HL-60/S4 treated with phorbol 12-myristate 13-acetate at 8.2 ng/mL for 4 days and 3 days (cell line): ENCODE data around the gene BGLAP.
"Not testable (repeated sequence)": the region's sequence is repeated elsewhere in the genome, so short reads cannot be mapped to it uniquely, and the experiment has no call there.

ENCODE experiments used
- in situ Hi-C: fragments of 300-500 bp; cut with MboI; formaldehyde crosslinking; loops from 2 replicates; pipeline ENCODE4 v1.15.0; 2022; ENCODE audit warnings: low sequenced_read_pairs

Gene BGLAP

DNA sequence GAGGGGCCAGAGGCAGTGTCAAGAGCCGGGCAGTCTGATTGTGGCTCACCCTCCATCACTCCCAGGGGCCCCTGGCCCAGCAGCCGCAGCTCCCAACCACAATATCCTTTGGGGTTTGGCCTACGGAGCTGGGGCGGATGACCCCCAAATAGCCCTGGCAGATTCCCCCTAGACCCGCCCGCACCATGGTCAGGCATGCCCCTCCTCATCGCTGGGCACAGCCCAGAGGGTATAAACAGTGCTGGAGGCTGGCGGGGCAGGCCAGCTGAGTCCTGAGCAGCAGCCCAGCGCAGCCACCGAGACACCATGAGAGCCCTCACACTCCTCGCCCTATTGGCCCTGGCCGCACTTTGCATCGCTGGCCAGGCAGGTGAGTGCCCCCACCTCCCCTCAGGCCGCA, at the start of gene BGLAP:
TSS of gene BGLAP (plus strand) at position 259 of the 400 bp plus-strand sequence. CDS start at position 307, 48 bp downstream.
- in situ Hi-C loops, result no loop called here

DNA sequence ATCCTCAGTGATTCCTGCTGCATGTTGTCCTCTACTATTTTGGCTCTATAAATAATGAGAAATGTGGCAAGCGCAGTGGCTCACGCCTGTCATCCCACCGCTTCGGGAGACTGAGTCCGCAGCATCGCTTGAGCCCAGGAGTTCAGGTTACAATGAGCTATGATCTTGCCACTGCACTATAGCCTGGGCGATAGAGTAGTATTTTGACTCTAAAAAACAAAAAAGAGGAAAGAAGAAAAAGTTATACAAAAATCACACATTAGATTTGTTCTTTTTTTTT, 48.8 kb upstream of the BGLAP start:
- in situ Hi-C loops, result no loop called here

DNA sequence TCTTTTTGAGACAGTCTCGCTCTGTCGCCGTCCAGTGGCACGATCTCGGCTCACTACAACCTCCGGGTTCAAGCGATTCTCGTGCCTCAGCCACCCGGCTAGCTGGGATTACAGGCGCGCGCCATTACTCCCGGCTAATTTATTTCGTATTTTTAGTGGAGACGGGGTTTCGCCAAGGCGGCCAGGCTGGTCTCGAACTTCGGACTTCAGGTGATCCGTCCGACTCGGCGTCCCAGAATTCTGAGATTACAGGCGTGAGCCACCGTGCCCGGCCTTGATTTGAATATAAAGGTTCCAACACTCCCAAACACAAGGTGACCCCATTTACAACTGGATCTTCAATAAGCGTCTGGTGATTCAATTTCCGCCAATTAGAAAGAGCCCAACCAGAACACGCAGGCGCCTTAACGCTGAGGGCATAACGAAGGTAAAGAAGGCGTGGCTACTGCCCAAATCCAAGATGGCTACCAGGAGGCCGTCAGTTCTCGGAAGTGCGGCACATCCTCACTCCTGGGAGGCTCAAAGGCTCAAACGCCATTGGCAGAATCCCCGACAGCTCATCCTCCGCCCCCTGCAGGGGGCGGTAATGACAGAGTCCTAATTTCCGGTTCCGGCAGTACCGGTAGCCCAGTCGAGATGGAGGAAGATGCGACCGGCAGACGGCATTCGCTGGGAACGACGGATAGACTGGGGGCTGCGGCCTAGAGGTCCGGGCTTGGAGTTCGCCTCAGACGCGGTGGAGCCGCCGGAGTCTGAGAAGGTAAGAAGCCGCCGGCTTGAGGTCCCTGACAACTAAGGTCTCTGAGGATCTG, 48.3 kb upstream of the BGLAP start, which contains the start of gene SLC25A44:
TSS of gene SLC25A44 (plus strand) at position 617 of the 812 bp plus-strand sequence. CDS start 5,744 bp downstream, outside the sequence.
- in situ Hi-C loops, result no loop called here

DNA sequence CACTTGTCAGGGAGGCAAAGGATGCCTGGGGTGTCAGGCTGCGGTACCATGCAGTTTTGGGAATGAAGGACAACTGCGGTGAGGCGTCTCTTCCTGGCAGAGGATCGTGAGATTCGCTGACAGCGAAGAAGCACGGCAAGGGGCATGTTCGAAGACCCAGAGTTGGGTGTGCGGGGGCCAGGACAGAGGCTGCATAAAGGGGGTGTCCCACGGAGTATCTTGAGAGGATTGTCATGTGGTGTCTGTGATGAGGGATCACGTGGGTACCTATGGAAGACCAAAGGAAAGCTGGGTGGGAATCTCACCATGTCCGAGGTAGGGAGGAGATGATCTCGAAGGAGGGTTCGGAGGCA, 47.7 kb upstream of the BGLAP start:
- in situ Hi-C loops, result no loop called here

DNA sequence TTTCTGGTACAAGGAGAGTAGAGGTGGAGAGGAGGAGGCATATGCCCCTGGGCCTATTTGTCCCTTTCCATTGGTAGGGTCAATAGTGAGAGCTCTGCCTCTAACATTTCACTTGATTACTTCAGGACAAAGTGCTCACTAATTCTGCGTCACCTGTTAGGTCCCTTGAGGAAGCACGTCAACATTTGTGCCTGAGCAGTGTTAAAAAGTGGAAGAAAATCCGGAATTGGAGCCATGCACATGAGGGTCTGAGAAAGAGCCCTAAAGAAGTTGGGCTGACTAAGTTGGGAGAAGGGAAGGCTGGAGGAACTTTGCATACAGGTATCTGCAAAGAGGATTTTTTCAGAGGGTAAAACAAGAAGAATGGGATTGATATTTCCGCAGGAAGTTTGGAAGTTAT, 46.1 kb upstream of the BGLAP start:
- in situ Hi-C loops, result no loop called here

DNA sequence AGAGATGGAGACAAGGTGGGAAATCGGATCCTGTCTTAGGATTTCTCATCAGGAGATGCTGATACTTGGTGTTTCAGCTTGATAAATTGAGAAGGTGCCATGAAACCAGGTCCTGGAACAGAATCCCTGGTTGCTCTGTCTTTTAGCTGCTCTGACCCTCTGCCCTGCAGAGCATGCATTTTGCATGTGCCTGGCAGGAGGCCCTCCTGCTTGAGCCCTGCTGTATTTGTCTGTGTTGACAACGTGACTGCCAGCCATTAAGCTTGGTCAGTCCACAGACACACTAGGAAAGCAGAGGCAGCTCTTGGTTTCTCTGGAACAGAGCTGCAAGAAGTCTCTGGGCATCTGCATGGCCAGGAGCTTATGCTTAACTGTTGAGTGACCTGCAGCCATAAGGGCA, 45.5 kb upstream of the BGLAP start:
- in situ Hi-C loops, result no loop called here

DNA sequence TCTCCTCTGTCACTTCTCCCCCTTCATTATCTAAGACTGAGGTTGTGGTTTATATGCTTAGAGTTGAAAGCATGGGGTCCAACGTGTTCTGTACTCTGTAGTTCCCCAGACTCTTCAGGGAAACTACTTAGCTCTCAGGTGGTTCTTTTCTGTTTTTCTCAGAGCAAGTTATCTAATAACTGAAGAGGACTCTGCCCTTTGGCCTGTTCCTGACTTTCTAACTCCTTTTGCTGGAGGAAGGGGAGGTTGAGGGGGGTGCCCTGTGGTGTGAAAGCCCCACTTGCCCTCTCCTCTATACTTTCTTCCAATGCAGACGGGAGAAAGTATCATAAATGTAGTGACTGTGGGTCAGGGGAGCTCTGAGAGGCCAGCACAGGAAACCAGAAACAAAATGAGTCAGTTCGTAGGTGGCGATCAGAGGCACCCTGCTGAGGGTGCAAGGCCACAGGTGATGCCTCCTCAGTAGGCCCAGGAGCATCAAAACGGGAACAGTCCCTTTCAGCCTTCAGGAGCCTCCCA, 43.1 kb upstream of the BGLAP start:
- in situ Hi-C loops, result no loop called here

DNA sequence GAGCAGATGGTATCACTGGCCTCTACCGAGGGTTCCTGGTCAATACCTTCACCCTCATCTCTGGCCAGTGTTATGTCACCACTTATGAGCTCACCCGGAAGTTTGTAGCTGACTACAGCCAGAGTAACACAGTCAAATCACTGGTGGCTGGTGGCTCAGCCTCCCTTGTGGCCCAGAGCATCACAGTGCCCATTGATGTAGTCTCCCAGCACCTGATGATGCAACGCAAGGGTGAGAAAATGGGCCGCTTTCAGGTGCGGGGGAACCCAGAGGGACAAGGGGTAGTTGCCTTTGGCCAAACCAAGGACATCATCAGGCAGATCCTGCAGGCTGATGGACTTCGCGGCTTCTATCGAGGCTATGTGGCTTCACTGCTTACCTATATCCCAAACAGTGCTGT, 41.9 kb upstream of the BGLAP start:
- in situ Hi-C loops, result no loop called here

DNA sequence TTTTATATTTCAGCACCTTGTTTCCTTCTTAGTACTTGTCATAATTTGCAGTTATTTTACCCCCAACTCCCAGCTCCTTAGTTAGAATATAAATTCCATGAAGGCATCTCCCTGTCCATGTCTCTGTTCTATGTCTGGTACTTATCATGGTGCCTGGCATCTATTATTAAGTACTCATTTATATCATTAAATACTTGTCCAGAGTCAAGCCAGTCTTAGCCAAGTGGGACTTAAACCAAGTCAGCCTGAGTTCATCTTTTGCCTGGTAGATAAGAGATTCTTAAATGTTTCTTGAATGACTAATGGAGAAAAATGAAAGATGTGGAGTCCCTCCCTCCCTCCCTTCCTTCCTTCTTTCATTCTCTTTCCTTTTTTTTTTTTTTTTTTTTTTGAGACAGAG, 38.7 kb upstream of the BGLAP start:
- in situ Hi-C loops, result no loop called here

DNA sequence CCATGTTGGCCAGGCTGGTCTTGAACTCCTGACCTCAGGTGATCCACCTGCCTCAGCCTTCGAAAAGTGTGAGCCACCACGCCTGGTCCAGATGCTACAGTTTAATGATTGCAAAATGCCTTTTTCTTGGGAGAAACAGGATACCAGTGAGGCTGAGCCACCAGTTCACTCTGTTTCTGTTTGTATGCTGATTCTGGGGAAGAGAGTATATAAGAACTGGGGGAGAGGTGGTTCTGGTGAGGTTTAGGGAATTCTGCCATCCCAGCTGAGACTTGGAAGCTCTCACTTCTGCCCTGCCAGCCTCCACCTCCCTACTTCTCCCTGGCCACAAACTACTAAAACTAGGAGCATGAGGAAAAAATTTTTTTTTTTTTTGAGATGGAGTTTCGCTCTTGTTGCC, 37.3 kb upstream of the BGLAP start:
- in situ Hi-C loops, result no loop called here

DNA sequence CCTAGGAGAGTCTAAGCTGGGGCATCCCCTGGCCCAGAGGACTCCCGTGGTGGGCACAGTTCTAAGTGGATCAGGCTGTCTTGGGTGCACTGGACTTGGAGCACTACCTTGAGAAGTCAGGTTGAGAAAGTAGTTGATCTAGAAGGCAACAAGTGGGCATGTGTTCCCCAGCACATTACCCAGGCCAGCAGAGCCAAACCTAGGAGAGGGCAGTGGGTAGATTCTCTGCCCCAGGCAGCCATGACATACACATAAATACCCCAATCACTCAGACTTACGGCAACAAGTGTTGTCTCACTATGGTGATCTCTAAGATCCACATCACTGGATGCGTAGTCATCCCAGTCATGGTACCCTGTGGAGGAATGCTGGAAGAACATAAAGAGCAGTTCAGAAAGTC, 30.7 kb upstream of the BGLAP start:
- in situ Hi-C loops, result no loop called here

DNA sequence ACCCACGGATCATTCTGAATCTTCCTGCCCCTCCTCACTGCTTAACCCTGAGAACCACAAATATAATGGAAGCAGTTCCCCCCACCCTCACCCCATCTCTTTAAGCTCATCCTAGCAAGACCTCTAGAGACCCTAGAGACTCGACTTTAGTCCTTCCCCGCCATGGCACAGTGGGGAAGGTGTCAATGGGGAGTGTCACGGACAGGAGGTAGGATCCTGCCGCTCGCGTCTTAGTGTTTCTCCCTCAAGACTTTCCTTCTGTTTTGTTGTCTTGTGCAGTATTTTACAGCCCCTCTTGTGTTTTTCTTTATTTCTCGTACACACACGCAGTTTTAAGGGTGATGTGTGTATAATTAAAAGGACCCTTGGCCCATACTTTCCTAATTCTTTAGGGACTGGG, 29.9 kb upstream of the BGLAP start:
- in situ Hi-C loops, result no loop called here

DNA sequence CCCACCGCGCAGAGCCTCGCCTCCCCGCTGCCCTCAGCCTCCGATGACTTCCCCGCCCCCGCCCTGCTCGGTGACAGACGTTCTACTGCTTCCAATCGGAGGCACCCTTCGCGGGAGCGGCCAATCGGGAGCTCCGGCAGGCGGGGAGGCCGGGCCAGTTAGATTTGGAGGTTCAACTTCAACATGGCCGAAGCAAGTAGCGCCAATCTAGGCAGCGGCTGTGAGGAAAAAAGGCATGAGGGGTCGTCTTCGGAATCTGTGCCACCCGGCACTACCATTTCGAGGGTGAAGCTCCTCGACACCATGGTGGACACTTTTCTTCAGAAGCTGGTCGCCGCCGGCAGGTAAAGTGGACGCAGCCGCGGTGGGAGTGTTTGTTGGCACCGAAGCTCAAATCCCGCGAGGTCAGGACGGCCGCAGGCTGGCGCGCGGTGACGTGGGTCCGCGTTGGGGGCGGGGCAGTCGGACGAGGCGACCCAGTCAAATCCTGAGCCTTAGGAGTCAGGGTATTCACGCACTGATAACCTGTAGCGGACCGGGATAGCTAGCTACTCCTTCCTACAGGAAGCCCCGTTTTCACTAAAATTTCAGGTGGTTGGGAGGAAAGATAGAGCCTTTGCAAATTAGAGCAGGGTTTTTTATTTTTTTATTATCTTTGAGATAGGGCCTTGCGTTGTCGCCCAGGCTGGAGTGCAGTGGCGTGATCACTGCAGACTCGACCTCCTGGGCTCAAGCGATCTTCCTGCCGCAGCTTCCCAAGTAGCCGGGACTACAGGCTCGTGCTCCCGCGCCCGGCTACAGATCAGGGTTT, 28.9 kb upstream of the BGLAP start, which contains the start of gene PMF1:
TSS of gene PMF1 (plus strand) at position 175 of the 811 bp plus-strand sequence. CDS start at position 184, 9 bp downstream.
- in situ Hi-C loops, result no loop called here

DNA sequence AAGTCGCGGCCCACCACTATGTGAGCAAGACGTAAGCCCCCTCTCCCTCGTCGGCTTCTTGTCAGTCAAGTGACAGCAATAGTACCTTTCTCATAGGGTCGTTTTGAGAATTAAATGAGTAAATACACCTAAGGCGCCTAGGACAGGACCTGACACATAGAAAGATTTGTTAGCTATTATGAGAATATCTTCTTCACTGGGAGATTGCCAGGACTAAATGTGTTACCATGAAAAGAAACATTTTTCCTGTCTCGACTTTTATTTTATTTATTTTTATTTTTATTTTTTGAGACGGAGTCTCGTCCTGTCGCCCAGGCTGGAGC, 28.4 kb upstream of the BGLAP start:
- in situ Hi-C loops, result no loop called here

DNA sequence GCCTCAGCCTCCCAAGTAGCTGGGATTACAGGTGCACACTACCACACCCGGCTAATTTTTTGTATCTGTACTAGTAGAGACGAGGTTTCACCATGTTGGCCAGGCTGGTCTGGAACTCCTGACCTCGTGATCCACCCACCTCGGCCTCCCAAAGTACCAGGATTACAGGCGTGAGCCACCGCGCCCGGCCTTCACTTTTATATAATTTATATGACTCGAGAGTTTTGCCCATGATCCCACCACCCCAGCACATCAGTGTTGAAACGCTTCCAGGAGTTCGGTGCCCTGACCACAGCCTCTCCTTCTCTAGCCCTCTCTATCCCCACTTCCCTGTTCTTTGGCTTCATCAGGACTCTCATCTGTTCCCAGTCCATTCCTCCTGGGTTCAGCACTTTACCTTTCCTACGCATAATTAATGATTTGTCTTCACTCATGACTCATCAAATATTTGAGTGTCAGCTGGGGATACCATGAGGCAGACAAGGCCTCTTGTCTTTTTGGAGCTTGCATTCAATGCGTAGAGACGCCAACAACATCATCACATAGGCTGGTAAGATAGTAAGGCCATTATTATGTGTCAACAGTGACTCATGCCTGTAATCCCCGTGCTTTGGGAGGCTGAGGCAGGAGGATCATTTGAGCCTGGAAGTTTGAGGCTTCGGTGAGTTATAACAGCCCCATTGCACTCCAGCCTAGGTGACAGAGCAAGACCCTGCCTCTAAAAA, 27.8 kb upstream of the BGLAP start:
- in situ Hi-C loops, result no loop called here

DNA sequence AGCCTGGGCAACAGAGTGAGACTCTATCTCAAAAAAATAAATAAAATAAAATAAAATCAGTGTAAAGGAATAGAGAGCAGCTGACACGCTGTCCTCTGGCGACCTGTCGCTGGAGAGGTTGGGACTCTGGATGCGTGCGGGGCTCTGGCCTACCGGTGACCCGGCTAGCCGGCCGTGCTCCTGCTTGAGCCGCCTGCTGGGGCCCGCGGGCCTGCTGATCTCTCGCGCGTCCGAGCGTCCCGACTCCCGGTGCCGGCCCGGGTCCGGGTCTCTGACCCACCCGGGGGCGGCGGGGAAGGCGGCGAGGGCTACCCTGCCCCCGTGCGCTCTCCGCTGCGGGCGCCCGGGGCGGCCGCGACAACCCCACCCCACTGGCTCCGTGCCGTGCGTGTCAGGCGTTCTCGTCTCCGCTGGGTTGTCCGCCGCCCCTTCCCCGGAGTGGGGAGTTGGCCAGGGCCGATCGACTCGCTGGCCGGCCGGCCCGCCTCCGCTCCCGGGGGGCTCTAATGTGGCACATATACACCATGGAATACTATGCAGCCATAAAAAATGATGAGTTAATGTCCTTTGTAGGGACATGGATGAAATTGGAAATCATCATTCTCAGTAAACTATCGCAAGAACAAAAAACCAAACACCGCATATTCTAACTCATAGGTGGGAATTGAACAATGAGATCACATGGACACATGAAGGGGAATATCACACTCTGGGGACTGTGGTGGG, 25.5 kb upstream of the BGLAP start:
- in situ Hi-C loops, result not testable (repeated sequence)

DNA sequence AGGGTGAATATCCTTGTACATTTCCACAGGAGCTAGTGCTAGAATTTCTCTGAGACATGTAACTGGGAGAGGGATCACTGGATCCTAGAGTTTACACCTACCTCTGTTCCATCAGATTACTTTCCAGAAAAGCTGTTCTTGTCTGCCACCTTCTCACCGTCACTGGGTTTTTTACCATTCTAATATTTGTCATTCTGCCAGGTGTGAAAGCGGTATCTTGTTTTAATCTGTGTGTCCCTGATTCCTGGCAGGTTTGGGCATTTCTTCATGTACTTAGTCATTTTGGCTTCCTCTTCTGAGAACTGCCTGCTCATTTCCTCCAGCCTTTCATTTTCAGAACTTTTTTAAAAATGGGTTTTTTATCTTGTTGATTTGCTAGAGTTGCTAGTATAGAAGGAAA, 24.1 kb upstream of the BGLAP start:
- in situ Hi-C loops, result no loop called here

DNA sequence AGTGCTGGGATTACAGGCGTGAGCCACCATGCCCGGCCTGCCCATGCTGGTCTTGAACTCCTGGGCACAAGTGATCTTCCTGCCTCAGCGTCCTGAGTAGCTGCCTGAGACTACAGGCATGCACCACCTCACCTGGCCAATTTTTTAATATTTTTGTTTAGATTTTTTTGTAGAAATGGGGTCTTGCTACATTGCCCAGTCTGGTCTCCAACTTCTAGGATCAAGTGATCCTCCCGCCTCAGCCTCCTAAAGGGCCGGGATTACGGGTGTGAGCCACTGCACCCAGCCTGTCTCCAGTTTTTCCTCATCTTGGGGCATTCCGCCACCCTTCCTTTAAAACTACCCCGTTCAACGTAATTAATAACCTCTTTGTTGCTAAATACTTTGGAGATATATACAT, 21.8 kb upstream of the BGLAP start:
- in situ Hi-C loops, result loop anchor here (10.0 kb wide), 1 partner anchor 75 kb away; no protein-coding TSS in a partner anchor

DNA sequence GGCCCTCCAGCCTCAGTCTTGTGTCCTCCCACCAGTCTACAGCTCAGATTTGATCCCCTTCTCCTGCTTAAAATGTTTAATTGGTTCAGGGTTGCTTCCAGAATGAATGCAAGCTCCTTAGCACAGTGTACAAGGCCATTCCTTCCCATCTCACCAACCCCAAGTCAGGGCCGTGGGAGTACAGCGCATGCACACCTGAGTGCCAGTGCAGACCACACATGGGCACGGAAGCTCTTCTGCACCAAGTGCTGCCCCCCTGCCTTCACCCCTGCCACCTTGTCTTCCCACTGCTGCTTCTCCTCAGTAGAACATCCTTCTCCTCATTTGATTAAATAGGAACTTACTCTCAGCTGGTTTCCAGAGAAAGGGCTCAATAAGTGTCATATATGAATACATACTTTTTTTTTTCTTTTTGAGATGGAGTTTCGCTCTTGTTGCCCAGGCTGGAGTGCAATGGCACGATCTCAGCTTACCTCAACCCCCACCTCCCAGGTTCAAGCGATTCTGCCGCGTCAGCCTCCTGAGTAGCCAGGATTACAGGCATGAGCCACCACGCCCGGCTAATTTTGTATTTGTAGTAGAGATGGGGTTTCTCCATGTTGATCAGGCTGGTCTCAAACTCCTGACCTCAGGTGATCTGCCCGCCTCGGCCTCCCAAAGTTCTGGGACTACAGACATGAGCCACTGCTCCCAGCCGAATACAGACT, 19.8 kb upstream of the BGLAP start:
- in situ Hi-C loops, result loop anchor here (10.0 kb wide), 1 partner anchor 77 kb away; no protein-coding TSS in a partner anchor

DNA sequence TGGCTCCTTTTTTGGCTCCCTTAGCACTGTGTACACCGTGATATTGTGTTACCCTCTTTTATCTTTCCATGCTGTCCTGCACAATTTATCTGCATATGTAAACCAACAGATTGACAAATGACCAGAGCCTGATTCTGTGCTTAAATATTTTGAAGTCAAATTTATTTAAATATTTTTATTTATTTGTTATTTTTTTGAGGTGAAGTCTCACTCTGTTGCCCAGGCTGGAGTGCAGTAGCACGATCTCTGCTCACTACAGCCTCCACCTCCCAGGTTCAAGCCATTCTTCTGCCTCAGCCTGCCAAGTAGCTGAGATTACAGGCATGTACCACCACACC, 16.3 kb upstream of the BGLAP start:
- in situ Hi-C loops, result loop anchor here (10.0 kb wide), 1 partner anchor 81 kb away; no protein-coding TSS in a partner anchor
